ENCODE data around the gene RBM33.

Gene RBM33

DNA sequence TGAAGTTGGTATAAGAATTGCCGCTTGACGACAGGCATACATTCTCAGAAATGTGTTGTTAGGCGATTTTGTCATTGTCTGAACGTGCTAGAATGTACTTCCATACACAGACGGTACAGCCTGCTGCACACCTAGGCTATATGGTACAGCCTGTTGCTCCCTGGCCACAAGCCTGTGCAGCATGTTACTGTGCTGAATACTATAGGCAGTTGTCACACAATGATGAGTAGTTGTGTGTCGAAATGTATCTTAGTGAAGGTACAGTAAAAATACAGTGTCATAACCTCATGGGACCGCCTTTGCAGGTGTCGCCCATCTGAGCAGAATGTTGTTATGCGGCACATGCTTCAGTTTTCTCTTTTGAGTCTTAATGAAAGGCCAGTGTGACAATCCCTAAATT lies 101.3 kb downstream of the RBM33 start:
- Histone ChIP-seq H3K23ac (ENCODE audit: low read length in 2 of 2) (no peak overlapping the region), H3K18ac (ENCODE audit: low read depth in 1 of 2, low read length in 2 of 2) (no peak overlapping the region), H3K14ac (ENCODE audit: low read length in 2 of 2) (no peak overlapping the region), H3K79me1 (replicated peaks; ENCODE audit: low read length, poor library complexity, severe bottlenecking) (peaks cover 32% of the 10 kb centered on the region), H4K8ac (ENCODE audit: low read length) (no peak overlapping the region), H2BK15ac (ENCODE audit: low read depth, poor library complexity, severe bottlenecking) (no peak overlapping the region), H4K91ac (ENCODE audit: low read length) (no peak overlapping the region), H2BK12ac (ENCODE audit: low read length in 2 of 2) (no peak overlapping the region), H2BK5ac (ENCODE audit: low read depth, low read length, poor library complexity, severe bottlenecking) (no peak overlapping the region), H3K4me2 (ENCODE audit: low read length, poor library complexity, severe bottlenecking) (no peak overlapping the region), H3K27me3 (ENCODE audit: control insufficient read depth in 1 of 2, insufficient read depth in 1 of 2, low read length in 2 of 2) (no peaks in the 10 kb centered on the region), H3K27ac (ENCODE audit: low read length, poor library complexity, severe bottlenecking) (no peak overlapping the region), H2AK5ac (ENCODE audit: low read length, severe bottlenecking) (no peak overlapping the region), H3K9ac (ENCODE audit: low read length) (no peak overlapping the region), H3K9me3 (ENCODE audit: control insufficient read depth, low read length) (no peaks in the 10 kb centered on the region), H3K4me1 (ENCODE audit: control insufficient read depth, insufficient read depth, low read depth, low read length) (peaks cover 2% of the 10 kb centered on the region), H2BK120ac (ENCODE audit: low read depth, low read length) (no peak overlapping the region), H3K36me3 (ENCODE audit: control insufficient read depth in 1 of 2, insufficient read depth in 2 of 2, low read depth in 1 of 2, low read length in 2 of 2) (peaks cover 26 to 68% of the 10 kb centered on the region in 2 experiments), H3K4me3 (ENCODE audit: insufficient read depth in 1 of 2, low read depth in 1 of 2, low read length in 2 of 2) (no peak overlapping the region), H2AFZ (ENCODE audit: low read depth, low read length) (no peak overlapping the region), H3K4ac (ENCODE audit: low read depth in 1 of 2, low read length in 2 of 2) (no peak overlapping the region)
- no peak for DNase-seq
- 97% methylated on average over 9 of the region's 9 CpGs for WGBS

- DNase-seq = no peak
- no peak overlapping the region for H2AFZ ChIP-seq (ENCODE audit: low read depth, low read length)
- no peak overlapping the region for H2AK5ac ChIP-seq (ENCODE audit: low read length, severe bottlenecking)
- H2BK5ac ChIP-seq (ENCODE audit: low read depth, low read length, poor library complexity, severe bottlenecking) = no peak overlapping the region
- no peaks in the 10 kb centered on the region for H3K9me3 ChIP-seq (ENCODE audit: control insufficient read depth, low read length)
- H3K9ac ChIP-seq (ENCODE audit: low read length) = no peak overlapping the region
- H3K27me3 ChIP-seq (ENCODE audit: control insufficient read depth in 1 of 2, insufficient read depth in 1 of 2, low read length in 2 of 2) = no peaks in the 10 kb centered on the region
- H3K4me3 ChIP-seq (ENCODE audit: insufficient read depth in 1 of 2, low read depth in 1 of 2, low read length in 2 of 2) = no peak overlapping the region
- H3K14ac ChIP-seq (ENCODE audit: low read length in 2 of 2) = no peak overlapping the region
- no peak overlapping the region for H3K27ac ChIP-seq (ENCODE audit: low read length, poor library complexity, severe bottlenecking)
- no peak overlapping the region for H3K18ac ChIP-seq (ENCODE audit: low read depth in 1 of 2, low read length in 2 of 2)
- H3K79me1 ChIP-seq (replicated peaks; ENCODE audit: low read length, poor library complexity, severe bottlenecking) = peaks cover 31% of the 10 kb centered on the region
- no peak overlapping the region for H3K23ac ChIP-seq (ENCODE audit: low read length in 2 of 2)
- H3K36me3 ChIP-seq (ENCODE audit: control insufficient read depth in 1 of 2, insufficient read depth in 2 of 2, low read depth in 1 of 2, low read length in 2 of 2) = peaks cover 26 to 64% of the 10 kb centered on the region in 2 experiments
- no peak overlapping the region for H4K8ac ChIP-seq (ENCODE audit: low read length)
- 100% methylated on average over 2 of the region's 2 CpGs for WGBS
- H3K4me2 ChIP-seq (ENCODE audit: low read length, poor library complexity, severe bottlenecking) = no peak overlapping the region
- H3K4ac ChIP-seq (ENCODE audit: low read depth in 1 of 2, low read length in 2 of 2) = no peak overlapping the region
- no peak overlapping the region for H2BK12ac ChIP-seq (ENCODE audit: low read length in 2 of 2)
- no peak overlapping the region for H4K91ac ChIP-seq (ENCODE audit: low read length)
- H3K4me1 ChIP-seq (ENCODE audit: control insufficient read depth, insufficient read depth, low read depth, low read length) = peaks cover 2% of the 10 kb centered on the region
- no peak overlapping the region for H2BK120ac ChIP-seq (ENCODE audit: low read depth, low read length)
- H2BK15ac ChIP-seq (ENCODE audit: low read depth, poor library complexity, severe bottlenecking) = no peak overlapping the region
Measured at GRCh38 chr7:155746188-155746587, 101.7 kb downstream of the RBM33 start.

DNA sequence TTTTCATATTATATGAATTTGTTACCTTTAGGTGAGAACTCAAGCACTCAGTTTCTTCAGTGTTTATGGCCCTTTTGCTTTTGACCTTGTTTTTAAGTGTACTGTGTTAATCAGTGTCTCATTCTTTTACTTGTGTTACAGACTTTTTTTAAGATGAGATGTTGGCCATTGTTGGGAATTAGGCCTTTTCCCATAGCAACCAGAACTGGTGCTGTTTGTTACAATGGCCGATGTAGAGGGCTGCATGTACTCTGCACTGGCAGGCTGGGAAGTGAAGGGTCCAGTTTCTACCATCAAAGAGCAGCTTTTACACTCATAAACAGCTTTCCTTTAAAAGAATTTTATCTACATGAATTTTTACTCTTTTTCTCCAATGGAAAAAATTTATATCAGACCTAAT lies 102.7 kb downstream of the RBM33 start:
- H3K36me3 ChIP-seq (ENCODE audit: control insufficient read depth in 1 of 2, insufficient read depth in 2 of 2, low read depth in 1 of 2, low read length in 2 of 2) = peaks cover 22 to 54% of the 10 kb centered on the region in 2 experiments
- H3K9me3 ChIP-seq (ENCODE audit: control insufficient read depth, low read length) = no peaks in the 10 kb centered on the region
- no peak overlapping the region for H2BK12ac ChIP-seq (ENCODE audit: low read length in 2 of 2)
- no peak overlapping the region for H3K4me3 ChIP-seq (ENCODE audit: insufficient read depth in 1 of 2, low read depth in 1 of 2, low read length in 2 of 2)
- no peak overlapping the region for H2AK5ac ChIP-seq (ENCODE audit: low read length, severe bottlenecking)
- peaks cover 27% of the 10 kb centered on the region for H3K79me1 ChIP-seq (replicated peaks; ENCODE audit: low read length, poor library complexity, severe bottlenecking)
- H4K8ac ChIP-seq (ENCODE audit: low read length) = no peak overlapping the region
- H2BK15ac ChIP-seq (ENCODE audit: low read depth, poor library complexity, severe bottlenecking) = no peak overlapping the region
- no peak overlapping the region for H3K4ac ChIP-seq (ENCODE audit: low read depth in 1 of 2, low read length in 2 of 2)
- DNase-seq = no peak
- H2BK120ac ChIP-seq (ENCODE audit: low read depth, low read length) = no peak overlapping the region
- no peaks in the 10 kb centered on the region for H3K27me3 ChIP-seq (ENCODE audit: control insufficient read depth in 1 of 2, insufficient read depth in 1 of 2, low read length in 2 of 2)
- no peaks in the 10 kb centered on the region for H3K4me1 ChIP-seq (ENCODE audit: control insufficient read depth, insufficient read depth, low read depth, low read length)
- no peak overlapping the region for H4K91ac ChIP-seq (ENCODE audit: low read length)
- WGBS = 100% methylated on average over 1 of the region's 1 CpG
- no peak overlapping the region for H2AFZ ChIP-seq (ENCODE audit: low read depth, low read length)
- H3K23ac ChIP-seq (ENCODE audit: low read length in 2 of 2) = no peak overlapping the region
- no peak overlapping the region for H3K27ac ChIP-seq (ENCODE audit: low read length, poor library complexity, severe bottlenecking)
- H3K14ac ChIP-seq (ENCODE audit: low read length in 2 of 2) = no peak overlapping the region
- H2BK5ac ChIP-seq (ENCODE audit: low read depth, low read length, poor library complexity, severe bottlenecking) = no peak overlapping the region
- H3K4me2 ChIP-seq (ENCODE audit: low read length, poor library complexity, severe bottlenecking) = no peak overlapping the region
- H3K9ac ChIP-seq (ENCODE audit: low read length) = no peak overlapping the region
- no peak overlapping the region for H3K18ac ChIP-seq (ENCODE audit: low read depth in 1 of 2, low read length in 2 of 2)

DNA sequence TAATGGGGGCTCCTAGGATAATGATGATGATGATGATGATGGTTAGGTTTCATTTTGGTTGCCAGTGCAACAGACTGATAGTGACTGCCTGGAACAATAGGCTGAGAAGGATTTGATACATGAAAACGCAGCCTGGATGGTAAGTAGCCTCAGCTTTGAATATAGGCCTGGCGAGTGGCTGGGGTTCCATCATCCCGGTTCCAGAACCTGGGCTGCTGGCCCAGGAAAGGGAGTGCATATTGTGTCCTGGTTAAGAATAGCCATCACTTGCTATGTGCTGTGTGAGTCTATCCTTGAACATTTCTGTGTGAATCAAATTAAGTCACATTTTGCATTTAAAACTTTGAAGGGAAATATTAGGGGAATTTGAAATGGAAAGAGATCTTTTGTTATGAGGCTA lies 105.1 kb downstream of the RBM33 start:
- H2AFZ ChIP-seq (ENCODE audit: low read depth, low read length) = no peak overlapping the region
- H3K27ac ChIP-seq (ENCODE audit: low read length, poor library complexity, severe bottlenecking) = no peak overlapping the region
- H2BK12ac ChIP-seq (ENCODE audit: low read length in 2 of 2) = no peak overlapping the region
- no peak overlapping the region for H4K91ac ChIP-seq (ENCODE audit: low read length)
- no peak overlapping the region for H2AK5ac ChIP-seq (ENCODE audit: low read length, severe bottlenecking)
- no peak overlapping the region for H4K8ac ChIP-seq (ENCODE audit: low read length)
- H3K4ac ChIP-seq (ENCODE audit: low read depth in 1 of 2, low read length in 2 of 2) = no peak overlapping the region
- peaks cover 23% of the 10 kb centered on the region for H3K79me1 ChIP-seq (replicated peaks; ENCODE audit: low read length, poor library complexity, severe bottlenecking)
- 99% methylated on average over 3 of the region's 3 CpGs for WGBS
- H3K4me3 ChIP-seq (ENCODE audit: insufficient read depth in 1 of 2, low read depth in 1 of 2, low read length in 2 of 2) = no peak overlapping the region
- no peak overlapping the region for H2BK15ac ChIP-seq (ENCODE audit: low read depth, poor library complexity, severe bottlenecking)
- no peaks in the 10 kb centered on the region for H3K27me3 ChIP-seq (ENCODE audit: control insufficient read depth in 1 of 2, insufficient read depth in 1 of 2, low read length in 2 of 2)
- no peak overlapping the region for H3K9ac ChIP-seq (ENCODE audit: low read length)
- no peak overlapping the region for H3K18ac ChIP-seq (ENCODE audit: low read depth in 1 of 2, low read length in 2 of 2)
- H3K4me2 ChIP-seq (ENCODE audit: low read length, poor library complexity, severe bottlenecking) = no peak overlapping the region
- no peak for DNase-seq
- peaks cover 17 to 36% of the 10 kb centered on the region in 2 experiments for H3K36me3 ChIP-seq (ENCODE audit: control insufficient read depth in 1 of 2, insufficient read depth in 2 of 2, low read depth in 1 of 2, low read length in 2 of 2)
- H3K9me3 ChIP-seq (ENCODE audit: control insufficient read depth, low read length) = no peaks in the 10 kb centered on the region
- H3K23ac ChIP-seq (ENCODE audit: low read length in 2 of 2) = no peak overlapping the region
- H2BK5ac ChIP-seq (ENCODE audit: low read depth, low read length, poor library complexity, severe bottlenecking) = no peak overlapping the region
- no peak overlapping the region for H3K14ac ChIP-seq (ENCODE audit: low read length in 2 of 2)
- peaks cover 7% of the 10 kb centered on the region for H3K4me1 ChIP-seq (ENCODE audit: control insufficient read depth, insufficient read depth, low read depth, low read length)
- H2BK120ac ChIP-seq (ENCODE audit: low read depth, low read length) = no peak overlapping the region
